HG03442 (cell line): ENCODE measurements around the gene GRID1.

Source experiments
- ATAC-seq: cut with Tn5 transposase; IDR thresholded peaks from one replicate; pipeline ENCODE4 v1.9.1; 2021; ENCODE audit warnings: mild to moderate bottlenecking, moderate library complexity; ENCODE audit not compliant: unreplicated experiment

The GRID1 gene

GRCh38 chr10:86218842-86219241 is 147.8 kb downstream of the GRID1 start:
- ATAC-seq, result no peak

GRCh38 chr10:86218160-86218559 is 148.4 kb downstream of the GRID1 start:
- ATAC-seq, result no peak

- ATAC-seq, result no peak
Measured at GRCh38 chr10:86217371-86218080, 149.1 kb downstream of the GRID1 start.

- ATAC-seq, result no peak
Measured at GRCh38 chr10:86216886-86217285, 149.7 kb downstream of the GRID1 start.

GRCh38 chr10:86215712-86216111 is 150.9 kb downstream of the GRID1 start:
- ATAC-seq, result no peak

- no peak for ATAC-seq
Measured at GRCh38 chr10:86215046-86215445, 151.5 kb downstream of the GRID1 start.

- no peak for ATAC-seq
Measured at GRCh38 chr10:86213148-86213547, 153.4 kb downstream of the GRID1 start.

- ATAC-seq, result no peak
Measured at GRCh38 chr10:86212391-86212700, 154.2 kb downstream of the GRID1 start.

- no peak for ATAC-seq
Measured at GRCh38 chr10:86211691-86212390, 154.8 kb downstream of the GRID1 start.

- ATAC-seq, result no peak
Measured at GRCh38 chr10:86210416-86210815, 156.2 kb downstream of the GRID1 start.

- no peak for ATAC-seq
Measured at GRCh38 chr10:86209726-86210125, 156.9 kb downstream of the GRID1 start.

- no peak for ATAC-seq
Measured at GRCh38 chr10:86207226-86207625, 159.4 kb downstream of the GRID1 start.

GRCh38 chr10:86206240-86206579 is 160.4 kb downstream of the GRID1 start:
- no peak for ATAC-seq

- no peak for ATAC-seq
Measured at GRCh38 chr10:86205306-86206239, 161.0 kb downstream of the GRID1 start.

GRCh38 chr10:86204421-86205305 is 161.9 kb downstream of the GRID1 start:
- no peak for ATAC-seq

- ATAC-seq, result no peak
Measured at GRCh38 chr10:86203162-86203905, 163.3 kb downstream of the GRID1 start.

- no peak for ATAC-seq
Measured at GRCh38 chr10:86202226-86202735, 164.3 kb downstream of the GRID1 start.

- ATAC-seq, result no peak
Measured at GRCh38 chr10:86200867-86201266, 165.7 kb downstream of the GRID1 start.

- ATAC-seq, result no peak
Measured at GRCh38 chr10:86200269-86200668, 166.3 kb downstream of the GRID1 start.

- no peak for ATAC-seq
Measured at GRCh38 chr10:86199041-86199440, 167.6 kb downstream of the GRID1 start.
